GM23338 (cell line): ENCODE measurements around the gene ACOX3. TPM values are rescaled to one million over a fixed set of nuclear protein-coding genes. Genes with fewer than 3 reads are reported as not detected.

Experiments used
- ATAC-seq: fragments of 200-7000 bp; cut with Tn5 transposase; 3 replicates; pipeline ENCODE4 v1.9.1; 2020
- DNase-seq: peaks from one replicate; pipeline ENCODE4 v3.0.0-alpha.2; 2015; ENCODE audit warnings: low spot score
- H2AFZ ChIP-seq: fragments of 200-600 bp; sonication (generic); 2 replicates; pipeline ENCODE4 v1.8.0; 2016; ENCODE audit warnings: antibody characterized with exemption, mild to moderate bottlenecking, moderate library complexity
- H3F3A ChIP-seq: fragments of 200-600 bp; sonication (generic); replicated peaks from 2 replicates; pipeline ENCODE4 v1.8.0; 2017; ENCODE audit warnings: antibody characterized with exemption, mixed run types, low read depth
- H3K27ac ChIP-seq: fragments of 200-600 bp; sonication (generic); 2 replicates; pipeline ENCODE4 v1.6.1; 2016; ENCODE audit warnings: low read depth
- H3K27me3 ChIP-seq: fragments of 200-600 bp; sonication (generic); 2 replicates; pipeline ENCODE4 v1.8.0; 2016; ENCODE audit warnings: mild to moderate bottlenecking, mixed run types, moderate library complexity; ENCODE audit not compliant: insufficient read depth
- H3K36me3 ChIP-seq: fragments of 200-600 bp; sonication (generic); 2 replicates; pipeline ENCODE4 v1.8.0; 2016; ENCODE audit warnings: mild to moderate bottlenecking; ENCODE audit not compliant: insufficient read depth
- H3K4me1 ChIP-seq: fragments of 200-600 bp; sonication (generic); 2 replicates; pipeline ENCODE4 v1.8.0; 2016; ENCODE audit warnings: mild to moderate bottlenecking, moderate library complexity; ENCODE audit not compliant: insufficient read depth
- H3K4me2 ChIP-seq: fragments of 200-600 bp; sonication (generic); 2 replicates; pipeline ENCODE4 v1.7.1; 2017; ENCODE audit warnings: mixed run types
- H3K4me3 ChIP-seq: fragments of 200-600 bp; sonication (generic); 2 replicates; pipeline ENCODE4 v1.6.1; 2016; ENCODE audit warnings: mixed run types
- H3K79me2 ChIP-seq: fragments of 200-600 bp; sonication (generic); replicated peaks from 2 replicates; pipeline ENCODE4 v1.8.0; 2017; ENCODE audit warnings: mild to moderate bottlenecking; ENCODE audit not compliant: insufficient read depth
- H3K9me2 ChIP-seq: fragments of 200-600 bp; sonication (generic); 2 replicates; pipeline ENCODE4 v1.8.0; 2017; ENCODE audit not compliant: insufficient read depth
- H4K20me1 ChIP-seq: fragments of 200-600 bp; sonication (generic); replicated peaks from 2 replicates; pipeline ENCODE4 v1.8.0; 2017; ENCODE audit warnings: mild to moderate bottlenecking; ENCODE audit not compliant: insufficient read depth
- H3K27ac Mint-ChIP-seq: 2 replicates; pipeline ENCODE4 v1.8.0; 2020; ENCODE audit warnings: inconsistent platforms, mild to moderate bottlenecking, moderate library complexity, mixed read lengths
- H3K27me3 Mint-ChIP-seq: 3 replicates; pipeline ENCODE4 v1.8.0; 2022; ENCODE audit warnings: low read depth, mild to moderate bottlenecking, moderate library complexity, mixed read lengths, inconsistent platforms; ENCODE audit not compliant: insufficient read depth, poor library complexity
- H3K36me3 Mint-ChIP-seq: 3 replicates; pipeline ENCODE4 v1.8.0; 2021; ENCODE audit warnings: low read depth, mild to moderate bottlenecking, inconsistent platforms, moderate library complexity, mixed read lengths
- H3K4me1 Mint-ChIP-seq: 3 replicates; pipeline ENCODE4 v1.8.0; 2020; ENCODE audit warnings: mild to moderate bottlenecking, inconsistent platforms, mixed read lengths
- H3K4me3 Mint-ChIP-seq: 3 replicates; pipeline ENCODE4 v1.8.0; 2021; ENCODE audit warnings: moderate library complexity, mild to moderate bottlenecking, inconsistent platforms, mixed read lengths
- H3K9me3 Mint-ChIP-seq: 3 replicates; pipeline ENCODE4 v1.8.0; 2020; ENCODE audit warnings: moderate library complexity, mild to moderate bottlenecking, inconsistent platforms, mixed read lengths
- CREB1 ChIP-seq: fragments of 250-450 bp; sonication (Bioruptor Pico); IDR thresholded peaks from 2 replicates; pipeline ENCODE4 v1.5.0; 2020; ENCODE audit warnings: low read depth, mild to moderate bottlenecking, moderate library complexity
- CTCF ChIP-seq, 2 experiments: fragments of 200-600 bp in 1 of 2; sonication (generic) in 1 of 2; conservative IDR thresholded peaks; 2 replicates each; pipeline versions ENCODE4 v1.5.1 to v1.6.1; 2016 to 2017; ENCODE audit warnings: antibody characterized with exemption in 2 of 2, low read depth in 2 of 2, mild to moderate bottlenecking in 2 of 2, moderate library complexity in 1 of 2
- ETS1 ChIP-seq: IDR thresholded peaks from 2 replicates; pipeline ENCODE4 v1.6.1; 2016; ENCODE audit warnings: antibody characterized with exemption
- EZH2 ChIP-seq: fragments of 200-600 bp; sonication (generic); IDR thresholded peaks from one replicate; pipeline ENCODE4 v1.8.0; 2017; ENCODE audit warnings: antibody characterized with exemption, mild to moderate bottlenecking, low read depth; ENCODE audit not compliant: unreplicated experiment
- EZH2phosphoT487 ChIP-seq: fragments of 200-600 bp; sonication (generic); IDR thresholded peaks from one replicate; pipeline ENCODE4 v1.8.1; 2018; ENCODE audit warnings: antibody characterized with exemption; ENCODE audit not compliant: unreplicated experiment
- JUNB ChIP-seq: IDR thresholded peaks from one replicate; pipeline ENCODE4 v1.6.1; 2016; ENCODE audit warnings: antibody characterized with exemption; ENCODE audit not compliant: unreplicated experiment
- NANOG ChIP-seq: IDR thresholded peaks from 2 replicates; pipeline ENCODE4 v1.6.1; 2016; ENCODE audit warnings: antibody characterized with exemption, borderline replicate concordance
- POLR2AphosphoS5 ChIP-seq: IDR thresholded peaks from 2 replicates; pipeline ENCODE4 v1.6.1; 2016; ENCODE audit warnings: antibody characterized with exemption, low read depth
- REST ChIP-seq: IDR thresholded peaks from one replicate; pipeline ENCODE4 v1.6.1; 2018; ENCODE audit warnings: antibody characterized with exemption; ENCODE audit not compliant: unreplicated experiment
- STAT1 ChIP-seq: IDR thresholded peaks from one replicate; pipeline ENCODE4 v1.6.1; 2016; ENCODE audit warnings: antibody characterized with exemption; ENCODE audit not compliant: unreplicated experiment
- ZNF114 ChIP-seq: fragments of 250-450 bp; sonication (Bioruptor Pico); IDR thresholded peaks from 2 replicates; pipeline ENCODE4 v1.5.0; 2020; ENCODE audit warnings: mild to moderate bottlenecking, moderate library complexity
- ZNF331 ChIP-seq: fragments of 250-450 bp; sonication (Bioruptor Pico); IDR thresholded peaks from 2 replicates; pipeline ENCODE4 v1.5.0; 2020; ENCODE audit warnings: low read depth, mild to moderate bottlenecking, moderate library complexity
- ZNF462 ChIP-seq: fragments of 250-450 bp; sonication (Bioruptor Pico); IDR thresholded peaks from 2 replicates; pipeline ENCODE4 v1.5.0; 2020; ENCODE audit warnings: mild to moderate bottlenecking, moderate library complexity
- polyA plus RNA-seq: library from polyadenylated mRNA; unstranded; fragments of >200 nt; fragmentation: Nextera tagmentation; extraction: Ambion mirVana; gene quantifications from 2 replicates; pipeline ENCODE4 v1.2.1, GENCODE V29; 2016
- total RNA-seq: library from RNA; depleted of rRNA; stranded (reverse); fragments of >200 nt; shearing (Covaris generic); gene quantifications from 2 replicates; pipeline ENCODE4 v1.2.3, GENCODE V29; 2014

Gene ACOX3
- total and polyA plus RNA-seq, 2 experiments from 2014 or later: 6.4 to 17.2 TPM

GRCh38 chr4:8328866-8329559 lies 111.5 kb downstream of the ACOX3 start:
- Mint-ChIP-seq H3K4me1 (no peaks in the 10 kb centered on the region; the same call in 2 of the 3 replicates), H3K36me3 (no peaks in the 10 kb centered on the region), H3K9me3 (peaks cover 5% of the 10 kb centered on the region; the same call in 2 of the 3 replicates), H3K27me3 (no peaks in the 10 kb centered on the region), H3K4me3 (no peak overlapping the region), H3K27ac (no peak overlapping the region)
- Histone ChIP-seq H3K27me3 (no peaks in the 10 kb centered on the region), H3K36me3 (no peaks in the 10 kb centered on the region), H3K4me3 (no peak overlapping the region), H3F3A (no peaks in the 10 kb centered on the region), H3K27ac (no peak overlapping the region), H3K4me2 (no peak overlapping the region), H3K9me2 (no peaks in the 10 kb centered on the region), H4K20me1 (no peaks in the 10 kb centered on the region), H3K4me1 (no peaks in the 10 kb centered on the region), H3K79me2 (no peaks in the 10 kb centered on the region), H2AFZ (no peak overlapping the region)
- TF ChIP-seq ZNF331 (CRISPR knock-in tag): no peak
- no peak for TF ChIP-seq CREB1
- TF ChIP-seq EZH2phosphoT487: no peak
- no peak for TF ChIP-seq POLR2AphosphoS5
- no peak for TF ChIP-seq ZNF114 (CRISPR knock-in tag)
- TF ChIP-seq ETS1: no peak
- no peak for TF ChIP-seq REST
- no peak for TF ChIP-seq STAT1
- TF ChIP-seq JUNB: no peak
- TF ChIP-seq ZNF462 (CRISPR knock-in tag): no peak
- no peak for TF ChIP-seq NANOG
- TF ChIP-seq CTCF (conservative IDR thresholded peaks at IDR 0.05; ENCODE audit: low read depth in 2 of 2): no peak
- no peak for TF ChIP-seq EZH2
- no peak for ATAC-seq
- DNase-seq: no peak
